HL-60 (cell line): ENCODE data around the gene PRDM11.

Experiments used
- GABPA ChIP-seq: IDR thresholded peaks from 2 replicates; pipeline ENCODE4 v1.6.1; 2012; ENCODE audit warnings: low read depth
- POLR2AphosphoS5 ChIP-seq: IDR thresholded peaks from 2 replicates; pipeline ENCODE4 v1.6.1; 2012; ENCODE audit warnings: low read depth
- TF ChIP-seq, protein P1 (sequence below): IDR thresholded peaks from one replicate; pipeline ENCODE4 v1.5.1; 2011; ENCODE audit warnings: low read length, control low read depth, inconsistent platforms; ENCODE audit not compliant: insufficient read depth

DNA sequence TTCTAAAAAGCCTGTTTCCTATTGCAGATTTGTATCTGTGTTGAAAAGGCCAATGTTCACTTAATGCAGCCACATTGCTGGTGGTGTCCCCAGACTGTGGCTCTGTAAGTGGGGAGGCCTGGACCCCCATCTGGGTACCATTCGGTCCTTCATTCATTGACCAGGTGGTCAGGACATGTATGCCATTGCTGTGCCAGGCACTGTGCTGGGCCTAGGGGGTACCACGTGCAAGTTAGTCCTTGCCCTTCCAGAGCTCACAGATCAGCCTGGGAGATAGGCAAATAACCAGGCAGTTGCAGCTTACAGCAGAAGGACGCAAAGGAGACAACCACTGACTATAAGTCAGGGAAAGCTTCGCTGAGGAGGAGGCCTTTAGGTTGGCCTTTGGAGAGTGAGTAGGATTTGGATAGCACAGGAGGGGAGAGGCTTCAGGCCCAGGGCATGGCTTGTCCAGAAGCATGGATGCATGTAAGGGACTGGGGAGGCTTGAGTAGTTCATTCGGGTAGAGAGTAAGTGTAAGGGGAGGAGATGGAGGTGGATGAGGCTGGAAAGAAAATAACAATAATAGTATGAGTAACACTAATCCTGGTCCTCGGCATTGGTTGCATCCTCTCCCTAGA lies 5.0 kb downstream of the PRDM11 start:
- TF ChIP-seq, protein P1, sequence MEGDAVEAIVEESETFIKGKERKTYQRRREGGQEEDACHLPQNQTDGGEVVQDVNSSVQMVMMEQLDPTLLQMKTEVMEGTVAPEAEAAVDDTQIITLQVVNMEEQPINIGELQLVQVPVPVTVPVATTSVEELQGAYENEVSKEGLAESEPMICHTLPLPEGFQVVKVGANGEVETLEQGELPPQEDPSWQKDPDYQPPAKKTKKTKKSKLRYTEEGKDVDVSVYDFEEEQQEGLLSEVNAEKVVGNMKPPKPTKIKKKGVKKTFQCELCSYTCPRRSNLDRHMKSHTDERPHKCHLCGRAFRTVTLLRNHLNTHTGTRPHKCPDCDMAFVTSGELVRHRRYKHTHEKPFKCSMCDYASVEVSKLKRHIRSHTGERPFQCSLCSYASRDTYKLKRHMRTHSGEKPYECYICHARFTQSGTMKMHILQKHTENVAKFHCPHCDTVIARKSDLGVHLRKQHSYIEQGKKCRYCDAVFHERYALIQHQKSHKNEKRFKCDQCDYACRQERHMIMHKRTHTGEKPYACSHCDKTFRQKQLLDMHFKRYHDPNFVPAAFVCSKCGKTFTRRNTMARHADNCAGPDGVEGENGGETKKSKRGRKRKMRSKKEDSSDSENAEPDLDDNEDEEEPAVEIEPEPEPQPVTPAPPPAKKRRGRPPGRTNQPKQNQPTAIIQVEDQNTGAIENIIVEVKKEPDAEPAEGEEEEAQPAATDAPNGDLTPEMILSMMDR: no peak
- TF ChIP-seq POLR2AphosphoS5 (no peak), GABPA (no peak)
